GM21515 (cell line): ENCODE data around the gene SNAPC4.

Experiments used
- ATAC-seq: cut with Tn5 transposase; IDR thresholded peaks from one replicate; pipeline ENCODE4 v1.9.1; 2021; ENCODE audit not compliant: unreplicated experiment

SNAPC4 gene

GRCh38 chr9:136373300-136374182 lies 26.4 kb downstream of the SNAPC4 start, which contains the start of gene CARD9:
TSS of gene CARD9 (minus strand) at chr9:136373669. CDS start at chr9:136372078, 1,591 bp downstream.
- no peak for ATAC-seq

- ATAC-seq = no peak
Observed at GRCh38 chr9:136372561-136373299, 27.2 kb downstream of the SNAPC4 start.

GRCh38 chr9:136372006-136372405 lies 28.0 kb downstream of the SNAPC4 start:
- no peak for ATAC-seq

GRCh38 chr9:136371533-136371880 lies 28.5 kb downstream of the SNAPC4 start:
- no peak for ATAC-seq

GRCh38 chr9:136370687-136371532 lies 29.1 kb downstream of the SNAPC4 start:
- no peak for ATAC-seq

GRCh38 chr9:136370037-136370436 lies 29.9 kb downstream of the SNAPC4 start:
- no peak for ATAC-seq

- no peak for ATAC-seq
Observed at GRCh38 chr9:136368190-136368589, 31.8 kb downstream of the SNAPC4 start.

- no peak for ATAC-seq
Observed at GRCh38 chr9:136367296-136368145, 32.4 kb downstream of the SNAPC4 start.

GRCh38 chr9:136366826-136367225 lies 33.1 kb downstream of the SNAPC4 start:
- ATAC-seq = no peak

GRCh38 chr9:136365775-136366222 lies 34.2 kb downstream of the SNAPC4 start:
- no peak for ATAC-seq

GRCh38 chr9:136364942-136365774 lies 34.8 kb downstream of the SNAPC4 start:
- ATAC-seq = no peak

GRCh38 chr9:136363949-136364748 lies 35.8 kb downstream of the SNAPC4 start:
- no peak for ATAC-seq

GRCh38 chr9:136363106-136363948 lies 36.6 kb downstream of the SNAPC4 start, which contains the start of gene DNLZ:
TSS of gene DNLZ (minus strand) at chr9:136363744. CDS start at chr9:136363714, 30 bp downstream.
- ATAC-seq = peak; percentile 63

- ATAC-seq = no peak
Observed at GRCh38 chr9:136362450-136362784, 37.6 kb downstream of the SNAPC4 start.

- ATAC-seq = no peak
Observed at GRCh38 chr9:136361754-136362449, 38.1 kb downstream of the SNAPC4 start.

- no peak for ATAC-seq
Observed at GRCh38 chr9:136361047-136361753, 38.8 kb downstream of the SNAPC4 start.
